H9 (cell line): ENCODE results near the gene SKOR2. TPM values are rescaled to one million over a fixed set of nuclear protein-coding genes. Genes with fewer than 3 reads are reported as not detected.

Experiments
- DNase-seq: peaks from one replicate; pipeline ENCODE4 v3.0.0-alpha.2; 2017
- H2AFZ ChIP-seq: one replicate; pipeline ENCODE4 v1.6.1; 2013; ENCODE audit warnings: mild to moderate bottlenecking, low read length, control low read depth, moderate library complexity
- H2AK5ac ChIP-seq: 2 replicates; pipeline ENCODE4 v1.6.1; 2013; ENCODE audit warnings: low read length, control low read depth, mixed read lengths; ENCODE audit not compliant: insufficient read length
- H2BK120ac ChIP-seq: one replicate; pipeline ENCODE4 v1.6.1; 2013; ENCODE audit warnings: low read depth, mild to moderate bottlenecking, low read length, control low read depth, inconsistent platforms; ENCODE audit not compliant: poor library complexity, severe bottlenecking
- H2BK12ac ChIP-seq: 2 replicates; pipeline ENCODE4 v1.6.1; 2013; ENCODE audit warnings: low read length, control low read depth, mixed read lengths, low read depth; ENCODE audit not compliant: insufficient read length
- H2BK15ac ChIP-seq: 2 replicates; pipeline ENCODE4 v1.6.1; 2013; ENCODE audit warnings: low read depth, low read length, control low read depth
- H2BK20ac ChIP-seq: one replicate; pipeline ENCODE4 v1.6.1; 2013; ENCODE audit warnings: low read depth, mild to moderate bottlenecking, low read length, control low read depth, inconsistent platforms; ENCODE audit not compliant: poor library complexity, severe bottlenecking
- H2BK5ac ChIP-seq: 2 replicates; pipeline ENCODE4 v1.6.1; 2013; ENCODE audit warnings: low read length, control low read depth, mixed read lengths; ENCODE audit not compliant: insufficient read length
- H3K14ac ChIP-seq: 2 replicates; pipeline ENCODE4 v1.6.1; 2013; ENCODE audit warnings: low read length, control low read depth; ENCODE audit not compliant: insufficient read depth
- H3K18ac ChIP-seq: 2 replicates; pipeline ENCODE4 v1.6.1; 2013; ENCODE audit warnings: low read depth, mild to moderate bottlenecking, mixed read lengths, low read length, control low read depth; ENCODE audit not compliant: insufficient read length
- H3K23ac ChIP-seq: 2 replicates; pipeline ENCODE4 v1.6.1; 2013; ENCODE audit warnings: low read length, control low read depth, mixed read lengths, low read depth; ENCODE audit not compliant: insufficient read length
- H3K23me2 ChIP-seq: 2 replicates; pipeline ENCODE4 v1.6.1; 2013; ENCODE audit warnings: low read depth, mild to moderate bottlenecking, mixed read lengths, low read length, control low read depth; ENCODE audit not compliant: insufficient read length, poor library complexity, severe bottlenecking
- H3K27ac ChIP-seq: 2 replicates; pipeline ENCODE4 v1.5.1; 2013; ENCODE audit warnings: low read length, control low read depth, mixed read lengths, low read depth; ENCODE audit not compliant: insufficient read length
- H3K27me3 ChIP-seq: 2 replicates; pipeline ENCODE4 v1.6.1; 2013; ENCODE audit warnings: low read length, control low read depth, inconsistent platforms; ENCODE audit not compliant: insufficient read depth
- H3K4ac ChIP-seq: 2 replicates; pipeline ENCODE4 v1.6.1; 2013; ENCODE audit warnings: low read depth, mild to moderate bottlenecking, control low read depth, inconsistent platforms, low read length, moderate library complexity
- H3K4me1 ChIP-seq: 2 replicates; pipeline ENCODE4 v1.6.1; 2013; ENCODE audit warnings: low read length, control low read depth, inconsistent platforms; ENCODE audit not compliant: insufficient read depth
- H3K4me2 ChIP-seq: 2 replicates; pipeline ENCODE4 v1.6.1; 2013; ENCODE audit warnings: low read length, control low read depth, mixed read lengths; ENCODE audit not compliant: insufficient read length, insufficient read depth
- H3K56ac ChIP-seq: 2 replicates; pipeline ENCODE4 v1.6.1; 2013; ENCODE audit warnings: low read depth, mild to moderate bottlenecking, mixed read lengths, low read length, control low read depth; ENCODE audit not compliant: insufficient read length
- H3K79me1 ChIP-seq: 2 replicates; pipeline ENCODE4 v1.6.1; 2013; ENCODE audit warnings: low read depth, mild to moderate bottlenecking, moderate library complexity, low read length, control low read depth, inconsistent platforms; ENCODE audit not compliant: insufficient read depth, poor library complexity, severe bottlenecking
- H3K79me2 ChIP-seq: 2 replicates; pipeline ENCODE4 v1.6.1; 2013; ENCODE audit warnings: low read length, control low read depth, inconsistent platforms; ENCODE audit not compliant: insufficient read depth
- H3K9ac ChIP-seq: 2 replicates; pipeline ENCODE4 v1.6.1; 2013; ENCODE audit warnings: low read length, control low read depth, mixed read lengths; ENCODE audit not compliant: insufficient read length; ENCODE audit errors: extremely low read depth
- H3K9me3 ChIP-seq: one replicate; pipeline ENCODE4 v1.6.1; 2013; ENCODE audit warnings: low read depth, low read length, inconsistent platforms; ENCODE audit not compliant: control insufficient read depth
- H3T11ph ChIP-seq: one replicate; pipeline ENCODE4 v1.6.1; 2013; ENCODE audit warnings: mild to moderate bottlenecking, low read length, control low read depth, inconsistent platforms
- H4K20me1 ChIP-seq: one replicate; pipeline ENCODE4 v1.6.1; 2013; ENCODE audit not compliant: control insufficient read depth, insufficient read length, insufficient read depth
- H4K5ac ChIP-seq: 2 replicates; pipeline ENCODE4 v1.6.1; 2013; ENCODE audit warnings: low read depth, mild to moderate bottlenecking, mixed read lengths, low read length, control low read depth; ENCODE audit not compliant: insufficient read length
- H4K8ac ChIP-seq: replicated peaks from 2 replicates; pipeline ENCODE4 v1.6.1; 2013; ENCODE audit warnings: low read length, control low read depth, mixed read lengths, low read depth; ENCODE audit not compliant: insufficient read length
- H4K91ac ChIP-seq: 2 replicates; pipeline ENCODE4 v1.6.1; 2013; ENCODE audit warnings: low read depth, mild to moderate bottlenecking, moderate library complexity, mixed read lengths, low read length, control low read depth; ENCODE audit not compliant: insufficient read length
- H3K27ac Mint-ChIP-seq, 3 experiments: 2 replicates in 2 of 3; 3 replicates in 1 of 3; pipeline ENCODE4 v1.8.0; 2020 to 2021; ENCODE audit warnings: mixed read lengths in 3 of 3, mild to moderate bottlenecking in 1 of 3, moderate library complexity in 1 of 3
- H3K27me3 Mint-ChIP-seq: 2 replicates; pipeline ENCODE4 v1.8.0; 2021; ENCODE audit warnings: low read depth, mild to moderate bottlenecking, moderate library complexity, mixed read lengths
- H3K36me3 Mint-ChIP-seq, 3 experiments: 2 replicates in 2 of 3; 3 replicates in 1 of 3; pipeline ENCODE4 v1.8.0; 2020 to 2021; ENCODE audit warnings: low read depth in 3 of 3, mixed read lengths in 3 of 3; ENCODE audit not compliant: insufficient read depth in 1 of 3
- H3K4me1 Mint-ChIP-seq, 2 experiments: 2 replicates each; pipeline ENCODE4 v1.8.0; 2020; ENCODE audit warnings: mixed read lengths in 2 of 2
- H3K4me3 Mint-ChIP-seq, 2 experiments: 2 replicates in 1 of 2; 3 replicates in 1 of 2; pipeline ENCODE4 v1.8.0; 2020 to 2021; ENCODE audit warnings: mild to moderate bottlenecking in 2 of 2, mixed read lengths in 2 of 2, moderate library complexity in 1 of 2
- H3K9me3 Mint-ChIP-seq, 2 experiments: 2 replicates in 1 of 2; 3 replicates in 1 of 2; pipeline ENCODE4 v1.8.0; 2020; ENCODE audit warnings: mild to moderate bottlenecking in 2 of 2, mixed read lengths in 2 of 2, moderate library complexity in 1 of 2
- WGBS: extraction: QIAGEN DNeasy Blood & Tissue Kit; methylation state at CpG from one replicate; pipeline ENCODE4 v1.1.7; 2013; ENCODE audit warnings: missing lambda C conversion rate, low lambda C conversion rate, mixed read lengths; ENCODE audit not compliant: insufficient read length; ENCODE audit errors: extremely low coverage; 5-methylcytosine and 5-hydroxymethylcytosine counted together
- total RNA-seq: library from RNA; stranded (reverse); gene quantifications from 2 replicates; pipeline ENCODE4 v1.2.1, GENCODE V29; 2021
- TF ChIP-seq, protein P1 (sequence below): fragments of 200-600 bp; sonication (generic); conservative IDR thresholded peaks from 3 replicates; pipeline ENCODE4 v1.8.0; 2021; ENCODE audit warnings: antibody characterized with exemption, mild to moderate bottlenecking

The SKOR2 gene
- total RNA-seq, 1 experiment from 2014 or later: 0.24 TPM

DNA sequence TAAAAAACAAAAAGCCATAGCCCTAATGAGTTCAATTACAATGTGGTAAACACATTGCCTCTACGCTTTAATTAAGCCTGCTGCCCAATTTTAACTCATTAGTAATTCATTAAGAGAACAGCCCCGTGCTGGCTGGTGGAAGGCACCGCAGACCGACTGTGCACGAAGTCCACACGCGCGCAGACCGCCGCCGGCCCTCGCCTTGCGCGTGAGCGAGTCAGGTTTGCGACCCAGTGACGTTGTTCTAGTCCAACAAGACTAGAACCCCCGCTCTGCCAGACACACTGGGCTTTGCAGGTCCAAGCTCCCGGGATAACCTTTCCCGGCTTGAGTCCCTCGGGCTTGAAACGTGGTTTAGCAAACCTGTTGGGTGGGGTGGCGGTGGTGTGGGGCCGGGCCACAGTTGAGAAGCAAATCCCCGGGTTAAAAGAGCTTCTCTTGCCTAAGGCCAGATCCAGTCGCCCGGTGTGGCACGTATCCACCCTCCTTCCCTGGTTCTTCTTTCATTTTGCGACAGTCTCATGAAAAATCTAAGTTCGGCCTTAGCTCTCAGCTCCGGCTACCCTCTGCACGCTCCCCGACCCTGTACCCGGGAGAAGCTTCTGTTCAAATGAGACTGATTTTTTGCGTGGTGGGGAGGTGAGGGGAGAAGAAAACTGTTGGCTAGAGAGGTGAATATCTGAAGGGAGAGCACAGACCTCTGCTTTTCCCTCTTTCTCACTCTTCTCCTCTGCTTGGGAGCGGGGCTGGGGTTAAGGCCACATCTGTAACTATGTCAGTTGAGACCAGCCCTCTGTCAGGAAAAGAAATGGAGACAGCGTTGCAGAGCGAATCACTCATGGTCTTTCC, 11.1 kb upstream of the SKOR2 start:
- Histone ChIP-seq H3K18ac (no peak overlapping the region), H2BK120ac (no peak overlapping the region), H2BK15ac (no peak overlapping the region), H3K56ac (no peak overlapping the region), H3K23me2 (peaks cover 31% of the 10 kb centered on the region), H2AFZ (no peak overlapping the region), H2BK5ac (no peak overlapping the region), H3K79me2 (no peaks in the 10 kb centered on the region), H4K5ac (no peak overlapping the region), H2BK12ac (no peak overlapping the region), H3K14ac (no peak overlapping the region), H3T11ph (no peak overlapping the region), H3K4ac (no peak overlapping the region), H3K4me2 (peak overlapping the region; percentile 75), H3K27me3 (peaks cover 72% of the 10 kb centered on the region), H2AK5ac (no peak overlapping the region), H3K9me3 (no peaks in the 10 kb centered on the region), H3K4me1 (no peaks in the 10 kb centered on the region), H3K27ac (no peak overlapping the region), H4K91ac (no peak overlapping the region), H3K23ac (no peak overlapping the region), H2BK20ac (no peak overlapping the region), H3K9ac (no peak overlapping the region), H4K8ac (no peak overlapping the region), H4K20me1 (no peaks in the 10 kb centered on the region), H3K79me1 (no peaks in the 10 kb centered on the region)
- TF ChIP-seq, protein P1, sequence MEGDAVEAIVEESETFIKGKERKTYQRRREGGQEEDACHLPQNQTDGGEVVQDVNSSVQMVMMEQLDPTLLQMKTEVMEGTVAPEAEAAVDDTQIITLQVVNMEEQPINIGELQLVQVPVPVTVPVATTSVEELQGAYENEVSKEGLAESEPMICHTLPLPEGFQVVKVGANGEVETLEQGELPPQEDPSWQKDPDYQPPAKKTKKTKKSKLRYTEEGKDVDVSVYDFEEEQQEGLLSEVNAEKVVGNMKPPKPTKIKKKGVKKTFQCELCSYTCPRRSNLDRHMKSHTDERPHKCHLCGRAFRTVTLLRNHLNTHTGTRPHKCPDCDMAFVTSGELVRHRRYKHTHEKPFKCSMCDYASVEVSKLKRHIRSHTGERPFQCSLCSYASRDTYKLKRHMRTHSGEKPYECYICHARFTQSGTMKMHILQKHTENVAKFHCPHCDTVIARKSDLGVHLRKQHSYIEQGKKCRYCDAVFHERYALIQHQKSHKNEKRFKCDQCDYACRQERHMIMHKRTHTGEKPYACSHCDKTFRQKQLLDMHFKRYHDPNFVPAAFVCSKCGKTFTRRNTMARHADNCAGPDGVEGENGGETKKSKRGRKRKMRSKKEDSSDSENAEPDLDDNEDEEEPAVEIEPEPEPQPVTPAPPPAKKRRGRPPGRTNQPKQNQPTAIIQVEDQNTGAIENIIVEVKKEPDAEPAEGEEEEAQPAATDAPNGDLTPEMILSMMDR: no peak
- H3K36me3 Mint-ChIP-seq: no peaks in the 10 kb centered on the region
- peaks cover 20 to 42% of the 10 kb centered on the region in 2 experiments for H3K4me1 Mint-ChIP-seq
- H3K4me3 Mint-ChIP-seq: peak overlapping the region; percentile 80 to 88
- H3K27ac Mint-ChIP-seq: no peak overlapping the region
- peaks cover 0 to 7% of the 10 kb centered on the region in 2 experiments; a peak in 2 of 5 replicates for H3K9me3 Mint-ChIP-seq
- DNase-seq: peak; percentile 33
- peaks cover 93% of the 10 kb centered on the region for H3K27me3 Mint-ChIP-seq
- no CpG with 5 or more reads among the region's 38 CpGs for WGBS
